Panc1 (cell line): ENCODE measurements around the gene AADAC. TPM values are rescaled to one million over a fixed set of nuclear protein-coding genes. Genes with fewer than 3 reads are reported as not detected.

Experiments used
- ATAC-seq: fragments of 200-7000 bp; cut with Tn5 transposase; 2 replicates; pipeline ENCODE4 v1.9.1; 2020; ENCODE audit warnings: mild to moderate bottlenecking, moderate library complexity
- BruUV-seq: library from RNA; stranded (reverse); fragments of 400-500 nt; replicated peaks from 2 replicates; lab custom pipeline; 2021; lab: Mats Ljungman, UMichigan
- CTCF ChIA-PET: fragments of 300-600 bp; sonication (Branson Sonifier 250); formaldehyde crosslinking; loops from one replicate; lab custom pipeline; 2022; ENCODE audit warnings: antibody characterized with exemption; lab: Charles Lee
- POLR2A ChIA-PET: fragments of 300-600 bp; sonication (Branson Sonifier 250); formaldehyde crosslinking; loops from one replicate; lab custom pipeline; 2022; ENCODE audit warnings: antibody characterized with exemption; lab: Charles Lee
- DNase-seq: peaks from one replicate; pipeline ENCODE4 v3.0.0-alpha.2; 2010; ENCODE audit warnings: low read depth, low spot score
- H3K27ac ChIP-seq: 2 replicates; pipeline ENCODE4 v1.5.1; 2011; ENCODE audit warnings: mild to moderate bottlenecking, low read length, inconsistent platforms
- H3K27me3 ChIP-seq: fragments of 200-500 bp; sonication (Bioruptor generic); 2 replicates; pipeline ENCODE4 v1.6.0; 2014; ENCODE audit warnings: low read length, inconsistent platforms; ENCODE audit not compliant: control insufficient read depth, insufficient read depth
- H3K36me3 ChIP-seq: fragments of 200-500 bp; sonication (Bioruptor generic); 2 replicates; pipeline ENCODE4 v1.5.1; 2014; ENCODE audit warnings: inconsistent platforms, mild to moderate bottlenecking, low read length, moderate library complexity; ENCODE audit not compliant: control insufficient read depth, insufficient read depth
- H3K4me1 ChIP-seq: 2 replicates; pipeline ENCODE4 v1.5.1; 2011; ENCODE audit warnings: inconsistent platforms, mild to moderate bottlenecking, low read length, moderate library complexity; ENCODE audit not compliant: control insufficient read depth, insufficient read depth
- H3K4me3 ChIP-seq, 2 experiments: 2 replicates each; pipeline ENCODE4 v1.5.1; 2011 to 2012; ENCODE audit warnings: low read depth in 2 of 2, low read length in 2 of 2, mild to moderate bottlenecking in 2 of 2, inconsistent platforms in 1 of 2, moderate library complexity in 1 of 2
- H3K9me3 ChIP-seq: fragments of 200-500 bp; sonication (Bioruptor generic); 2 replicates; pipeline ENCODE4 v1.5.1; 2014; ENCODE audit warnings: low read depth, mild to moderate bottlenecking, inconsistent platforms, low read length, moderate library complexity; ENCODE audit not compliant: control insufficient read depth, insufficient read depth
- CTCF ChIP-seq: fragments of 450-650 bp; IDR thresholded peaks from 2 replicates; pipeline ENCODE4 v1.5.1; 2017; ENCODE audit warnings: mild to moderate bottlenecking
- POLR2AphosphoS5 ChIP-seq: IDR thresholded peaks from 2 replicates; pipeline ENCODE4 v1.6.1; 2012; ENCODE audit warnings: mild to moderate bottlenecking, low read depth, low read length, moderate library complexity
- REST ChIP-seq, 2 experiments: IDR thresholded peaks; 2 replicates each; pipeline ENCODE4 v1.6.1; 2011 to 2012; ENCODE audit warnings: low read depth in 2 of 2, control low read depth in 1 of 2, low read length in 1 of 2, mild to moderate bottlenecking in 1 of 2, moderate library complexity in 1 of 2; ENCODE audit not compliant: insufficient read depth in 1 of 2
- SIN3A ChIP-seq: IDR thresholded peaks from 2 replicates; pipeline ENCODE4 v1.6.1; 2012; ENCODE audit warnings: low read depth, mild to moderate bottlenecking, low read length, moderate library complexity, borderline replicate concordance; ENCODE audit not compliant: insufficient read depth
- TCF7L2 ChIP-seq: IDR thresholded peaks from 2 replicates; pipeline ENCODE4 v1.6.1; 2011; ENCODE audit warnings: mild to moderate bottlenecking, low read depth, low read length, inconsistent platforms
- in situ Hi-C: cut with HindIII; loops from 2 replicates; pipeline ENCODE4 v1.10.0; 2016; ENCODE audit warnings: low sequenced_read_pairs, low pct_unique_long_range_greater_than_20kb
- intact Hi-C: fragments of 100-400 bp; cut with micrococcal nuclease; formaldehyde crosslinking; loops from one replicate; pipeline ENCODE4 v1.10.0; 2022; ENCODE audit not compliant: unreplicated experiment
- total RNA-seq: library from RNA; stranded (reverse); gene quantifications from one replicate; pipeline ENCODE4 v1.2.1, GENCODE V29; 2021; ENCODE audit not compliant: unreplicated experiment

Gene AADAC
- total RNA-seq, 1 experiment from 2014 or later: 0.26 TPM

GRCh38 chr3:151766454-151766853 lies 47.5 kb upstream of the AADAC start:
- Histone ChIP-seq H3K9me3 (no peaks in the 10 kb centered on the region), H3K27ac (no peak overlapping the region), H3K4me1 (no peaks in the 10 kb centered on the region), H3K36me3 (no peaks in the 10 kb centered on the region), H3K4me3 (no peak overlapping the region), H3K27me3 (no peaks in the 10 kb centered on the region)
- in situ Hi-C loops: no loop called here
- no peak for TF ChIP-seq CTCF
- TF ChIP-seq TCF7L2: no peak
- ChIA-PET CTCF (no interaction called here), POLR2A (no interaction called here)
- intact Hi-C loops: no loop called here
- no TSS peak for BruUV-seq
- ATAC-seq: no peak
- no peak for DNase-seq

GRCh38 chr3:151768393-151768930 lies 45.5 kb upstream of the AADAC start:
- H3K9me3 ChIP-seq: no peaks in the 10 kb centered on the region
- ChIA-PET POLR2A (no interaction called here), CTCF (no interaction called here)
- TF ChIP-seq CTCF: no peak
- TF ChIP-seq REST (IDR thresholded peaks at IDR 0.05; ENCODE audit: insufficient read depth in 1 of 2, low read depth in 2 of 2, low read length in 1 of 2): no peak
- no peak for TF ChIP-seq POLR2AphosphoS5
- no peak for TF ChIP-seq TCF7L2
- TF ChIP-seq SIN3A: no peak
- H3K36me3 ChIP-seq: no peaks in the 10 kb centered on the region
- no peaks in the 10 kb centered on the region for H3K4me1 ChIP-seq
- ATAC-seq (no peak), DNase-seq (no peak)
- no peaks in the 10 kb centered on the region for H3K27me3 ChIP-seq
- H3K27ac ChIP-seq: no peak overlapping the region
- BruUV-seq: no TSS peak
- in situ Hi-C loops (no loop called here), intact Hi-C loops (no loop called here)
- H3K4me3 ChIP-seq: no peak overlapping the region
